OCI-LY7 (cell line): ENCODE results near the gene CENPU. TPM values are rescaled to one million over a fixed set of nuclear protein-coding genes. Genes with fewer than 3 reads are reported as not detected.

ENCODE experiments used
- BruUV-seq: library from RNA; stranded (reverse); fragments of 400-500 nt; replicated peaks from 2 replicates; lab custom pipeline; 2021; lab: Mats Ljungman, UMichigan
- CTCF ChIA-PET: fragments of 300-600 bp; sonication (Branson Sonifier 250); formaldehyde crosslinking; loops from one replicate; lab custom pipeline; 2022; ENCODE audit warnings: antibody characterized with exemption; ENCODE audit not compliant: unreplicated experiment; lab: Charles Lee
- POLR2A ChIA-PET: fragments of 300-600 bp; sonication (Branson Sonifier 250); formaldehyde crosslinking; loops from one replicate; lab custom pipeline; 2022; ENCODE audit warnings: antibody characterized with exemption; lab: Charles Lee
- DNase-seq: peaks from one replicate; pipeline ENCODE4 v3.0.0-alpha.2; 2015; ENCODE audit warnings: low spot score
- H2AFZ ChIP-seq: fragments of 200-600 bp; sonication (generic), shearing (Covaris generic); 2 replicates; pipeline ENCODE4 v1.6.1; 2014; ENCODE audit warnings: mild to moderate bottlenecking, antibody characterized with exemption, low read length, moderate library complexity
- H3K27ac ChIP-seq: fragments of 200-600 bp; sonication (generic); 2 replicates; pipeline ENCODE4 v1.5.1; 2014; ENCODE audit warnings: mixed run types, low read depth, mild to moderate bottlenecking, moderate library complexity, low read length, inconsistent platforms; ENCODE audit not compliant: poor library complexity, severe bottlenecking
- H3K36me3 ChIP-seq: fragments of 200-600 bp; sonication (generic); 2 replicates; pipeline ENCODE4 v1.6.1; 2014; ENCODE audit warnings: mild to moderate bottlenecking, antibody characterized with exemption, low read length, moderate library complexity, mixed read lengths; ENCODE audit not compliant: insufficient read depth
- H3K4me1 ChIP-seq: fragments of 200-600 bp; sonication (generic); 2 replicates; pipeline ENCODE4 v1.5.1; 2014; ENCODE audit warnings: mild to moderate bottlenecking, low read length; ENCODE audit not compliant: insufficient read depth, poor library complexity, severe bottlenecking
- H3K4me2 ChIP-seq: fragments of 200-600 bp; sonication (generic); 2 replicates; pipeline ENCODE4 v1.6.1; 2014; ENCODE audit warnings: mild to moderate bottlenecking, low read length
- H3K4me3 ChIP-seq: fragments of 200-600 bp; sonication (generic); 2 replicates; pipeline ENCODE4 v1.5.1; 2014; ENCODE audit warnings: mild to moderate bottlenecking, low read depth, low read length; ENCODE audit not compliant: poor library complexity, severe bottlenecking
- H3K79me2 ChIP-seq: fragments of 200-600 bp; sonication (generic); 2 replicates; pipeline ENCODE4 v1.6.1; 2016; ENCODE audit warnings: low read depth, mild to moderate bottlenecking, low read length, moderate library complexity, mixed read lengths; ENCODE audit not compliant: insufficient read depth
- H3K9me2 ChIP-seq: fragments of 200-600 bp; sonication (generic); 2 replicates; pipeline ENCODE4 v1.6.1; 2016; ENCODE audit warnings: mild to moderate bottlenecking, low read length, mixed read lengths; ENCODE audit not compliant: insufficient read depth
- H3K9me3 ChIP-seq: fragments of 200-600 bp; sonication (generic); 2 replicates; pipeline ENCODE4 v1.6.1; 2014; ENCODE audit warnings: mild to moderate bottlenecking, mixed run types, low read length, mixed read lengths
- H4K20me1 ChIP-seq: fragments of 200-600 bp; sonication (generic); 2 replicates; pipeline ENCODE4 v1.6.1; 2014; ENCODE audit warnings: mild to moderate bottlenecking, antibody characterized with exemption, low read length, moderate library complexity, mixed read lengths; ENCODE audit not compliant: insufficient read depth
- CTCF ChIP-seq: fragments of 200-600 bp; sonication (generic); conservative IDR thresholded peaks from 2 replicates; pipeline ENCODE4 v1.5.1; 2014; ENCODE audit warnings: mild to moderate bottlenecking, antibody characterized with exemption, low read length, moderate library complexity, mixed read lengths
- EZH2phosphoT487 ChIP-seq: fragments of 200-600 bp; sonication (generic); IDR thresholded peaks from 2 replicates; pipeline ENCODE4 v1.6.1; 2018; ENCODE audit warnings: low read depth, borderline replicate concordance, mild to moderate bottlenecking, mixed run types, antibody characterized with exemption, low read length, moderate library complexity, mixed read lengths
- intact Hi-C: fragments of 100-400 bp; cut with micrococcal nuclease; formaldehyde crosslinking; loops from one replicate; pipeline ENCODE4 v1.10.0; 2022; ENCODE audit not compliant: unreplicated experiment
- total RNA-seq, 2 experiments: library from RNA; depleted of rRNA in 1 of 2; stranded (reverse); fragments of >200 nt in 1 of 2; shearing (Covaris generic) in 1 of 2; gene quantifications; 2 replicates each; pipeline ENCODE4 v1.2.3, GENCODE V29; 2014 to 2022

Gene CENPU
- total RNA-seq, 2 experiments from 2014 or later = 83.9 to 132 TPM

- Histone ChIP-seq H3K4me3 (no peak overlapping the region), H3K4me1 (peaks cover 11% of the 10 kb centered on the region), H3K36me3 (peaks cover 99% of the 10 kb centered on the region), H3K4me2 (no peak overlapping the region), H2AFZ (no peak overlapping the region), H3K79me2 (peaks cover 50% of the 10 kb centered on the region), H3K27ac (no peak overlapping the region), H4K20me1 (0 out of 2 replicates have a peak, but pooled peaks cover 4% of the 10 kb centered on the region), H3K9me2 (no peaks in the 10 kb centered on the region), H3K9me3 (0 out of 2 replicates have a peak, but pooled peaks cover 6% of the 10 kb centered on the region)
- BruUV-seq = TSS peak; percentile 5
- no peak for DNase-seq
- POLR2A ChIA-PET = interaction anchor here (0.7 to 1.9 kb wide), 4 partner anchors 10 to 457 kb away, joined by 3 to 11 read pairs (median 4); partner anchors contain the start of gene CENPU
- no peak for TF ChIP-seq CTCF
- no peak for TF ChIP-seq EZH2phosphoT487
- CTCF ChIA-PET = no interaction called here
- intact Hi-C loops = no loop called here
These were observed 12.6 kb downstream of the CENPU start for GRCh38 chr4:184721254-184721653.

- Histone ChIP-seq H4K20me1 (0 out of 2 replicates have a peak, but pooled peaks cover 4% of the 10 kb centered on the region), H2AFZ (no peak overlapping the region), H3K9me3 (0 out of 2 replicates have a peak, but pooled peaks cover 6% of the 10 kb centered on the region), H3K4me3 (no peak overlapping the region), H3K4me1 (peaks cover 10% of the 10 kb centered on the region), H3K27ac (no peak overlapping the region), H3K4me2 (no peak overlapping the region), H3K79me2 (peaks cover 43% of the 10 kb centered on the region), H3K36me3 (peaks cover 99% of the 10 kb centered on the region), H3K9me2 (no peaks in the 10 kb centered on the region)
- no TSS peak for BruUV-seq
- no peak for DNase-seq
- POLR2A ChIA-PET = interaction anchor here (1.3 kb wide), 1 partner anchor 15 kb away, joined by 3 read pairs; no protein-coding TSS in a partner anchor
- CTCF ChIA-PET = no interaction called here
- intact Hi-C loops = no loop called here
- TF ChIP-seq EZH2phosphoT487 (no peak), CTCF (no peak)
These were observed 14.5 kb downstream of the CENPU start for GRCh38 chr4:184719407-184719806.

- no peaks in the 10 kb centered on the region for H3K9me3 ChIP-seq
- BruUV-seq = no TSS peak
- no peaks in the 10 kb centered on the region for H4K20me1 ChIP-seq
- TF ChIP-seq EZH2phosphoT487 (no peak), CTCF (no peak)
- H3K9me2 ChIP-seq = no peaks in the 10 kb centered on the region
- DNase-seq = no peak
- peaks cover 100% of the 10 kb centered on the region for H3K36me3 ChIP-seq
- no peak overlapping the region for H3K27ac ChIP-seq
- no peak overlapping the region for H3K4me3 ChIP-seq
- H2AFZ ChIP-seq = no peak overlapping the region
- H3K4me2 ChIP-seq = no peak overlapping the region
- intact Hi-C loops = no loop called here
- peaks cover 18% of the 10 kb centered on the region; the same call in 1 of the 2 replicates for H3K79me2 ChIP-seq
- CTCF ChIA-PET = no interaction called here
- H3K4me1 ChIP-seq = peaks cover 10% of the 10 kb centered on the region
- POLR2A ChIA-PET = interaction anchor here (0.7 to 1.5 kb wide), 5 partner anchors 9 to 181 kb away, joined by 3 to 5 read pairs (median 3); partner anchors contain the start of gene CENPU
These were observed 18.4 kb downstream of the CENPU start for GRCh38 chr4:184715526-184715925.
